ENCODE results near the gene C16orf54.
"Not testable (repeated sequence)": the region's sequence is repeated elsewhere in the genome, so short reads cannot be mapped to it uniquely, and the experiment has no call there.

- TF ChIP-seq, protein P1, sequence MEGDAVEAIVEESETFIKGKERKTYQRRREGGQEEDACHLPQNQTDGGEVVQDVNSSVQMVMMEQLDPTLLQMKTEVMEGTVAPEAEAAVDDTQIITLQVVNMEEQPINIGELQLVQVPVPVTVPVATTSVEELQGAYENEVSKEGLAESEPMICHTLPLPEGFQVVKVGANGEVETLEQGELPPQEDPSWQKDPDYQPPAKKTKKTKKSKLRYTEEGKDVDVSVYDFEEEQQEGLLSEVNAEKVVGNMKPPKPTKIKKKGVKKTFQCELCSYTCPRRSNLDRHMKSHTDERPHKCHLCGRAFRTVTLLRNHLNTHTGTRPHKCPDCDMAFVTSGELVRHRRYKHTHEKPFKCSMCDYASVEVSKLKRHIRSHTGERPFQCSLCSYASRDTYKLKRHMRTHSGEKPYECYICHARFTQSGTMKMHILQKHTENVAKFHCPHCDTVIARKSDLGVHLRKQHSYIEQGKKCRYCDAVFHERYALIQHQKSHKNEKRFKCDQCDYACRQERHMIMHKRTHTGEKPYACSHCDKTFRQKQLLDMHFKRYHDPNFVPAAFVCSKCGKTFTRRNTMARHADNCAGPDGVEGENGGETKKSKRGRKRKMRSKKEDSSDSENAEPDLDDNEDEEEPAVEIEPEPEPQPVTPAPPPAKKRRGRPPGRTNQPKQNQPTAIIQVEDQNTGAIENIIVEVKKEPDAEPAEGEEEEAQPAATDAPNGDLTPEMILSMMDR (IDR thresholded peaks at IDR 0.05), result not testable (repeated sequence)
- TF ChIP-seq POLR2A (IDR thresholded peaks at IDR 0.05), result not testable (repeated sequence)
Observed at GRCh38 chr16:29746518-29746917, 728 bp upstream of the C16orf54 start.

Measured in body of pancreas (tissue), 4 donors.